GM20000 (cell line): Measurements from ENCODE around the gene HAND1.

ENCODE experiments used
- DNase-seq: peaks from one replicate; pipeline ENCODE4 v3.0.0; 2012; ENCODE audit warnings: low spot score
- TF ChIP-seq, protein P1 (sequence below): IDR thresholded peaks from 2 replicates; pipeline ENCODE4 v1.5.1; 2012; ENCODE audit warnings: mild to moderate bottlenecking, control low read depth; ENCODE audit errors: extremely low read depth, missing control alignments

HAND1 gene

DNA sequence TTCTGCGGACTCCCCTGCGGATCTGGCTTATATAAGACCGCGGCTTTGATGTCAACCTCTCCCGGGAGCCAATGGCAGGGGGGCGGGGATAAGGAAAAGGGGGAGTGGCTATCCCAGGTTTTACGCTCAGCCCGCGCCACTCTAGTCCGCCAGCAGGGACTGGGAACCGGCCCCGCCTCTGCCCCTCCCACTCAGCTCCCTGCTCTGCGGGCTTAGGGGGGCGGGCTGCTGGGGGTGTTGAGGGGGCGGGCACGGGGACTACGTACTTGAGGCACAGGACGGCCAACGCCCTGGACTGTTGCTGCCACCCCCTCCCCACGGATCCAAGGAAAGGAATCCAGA is at the start of gene HAND1:
Gene HAND1 (minus strand): TSS at position 4 of the 342 bp plus-strand sequence. CDS start 219 bp downstream, outside the sequence.
- TF ChIP-seq, protein P1, sequence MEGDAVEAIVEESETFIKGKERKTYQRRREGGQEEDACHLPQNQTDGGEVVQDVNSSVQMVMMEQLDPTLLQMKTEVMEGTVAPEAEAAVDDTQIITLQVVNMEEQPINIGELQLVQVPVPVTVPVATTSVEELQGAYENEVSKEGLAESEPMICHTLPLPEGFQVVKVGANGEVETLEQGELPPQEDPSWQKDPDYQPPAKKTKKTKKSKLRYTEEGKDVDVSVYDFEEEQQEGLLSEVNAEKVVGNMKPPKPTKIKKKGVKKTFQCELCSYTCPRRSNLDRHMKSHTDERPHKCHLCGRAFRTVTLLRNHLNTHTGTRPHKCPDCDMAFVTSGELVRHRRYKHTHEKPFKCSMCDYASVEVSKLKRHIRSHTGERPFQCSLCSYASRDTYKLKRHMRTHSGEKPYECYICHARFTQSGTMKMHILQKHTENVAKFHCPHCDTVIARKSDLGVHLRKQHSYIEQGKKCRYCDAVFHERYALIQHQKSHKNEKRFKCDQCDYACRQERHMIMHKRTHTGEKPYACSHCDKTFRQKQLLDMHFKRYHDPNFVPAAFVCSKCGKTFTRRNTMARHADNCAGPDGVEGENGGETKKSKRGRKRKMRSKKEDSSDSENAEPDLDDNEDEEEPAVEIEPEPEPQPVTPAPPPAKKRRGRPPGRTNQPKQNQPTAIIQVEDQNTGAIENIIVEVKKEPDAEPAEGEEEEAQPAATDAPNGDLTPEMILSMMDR, result no peak

DNA sequence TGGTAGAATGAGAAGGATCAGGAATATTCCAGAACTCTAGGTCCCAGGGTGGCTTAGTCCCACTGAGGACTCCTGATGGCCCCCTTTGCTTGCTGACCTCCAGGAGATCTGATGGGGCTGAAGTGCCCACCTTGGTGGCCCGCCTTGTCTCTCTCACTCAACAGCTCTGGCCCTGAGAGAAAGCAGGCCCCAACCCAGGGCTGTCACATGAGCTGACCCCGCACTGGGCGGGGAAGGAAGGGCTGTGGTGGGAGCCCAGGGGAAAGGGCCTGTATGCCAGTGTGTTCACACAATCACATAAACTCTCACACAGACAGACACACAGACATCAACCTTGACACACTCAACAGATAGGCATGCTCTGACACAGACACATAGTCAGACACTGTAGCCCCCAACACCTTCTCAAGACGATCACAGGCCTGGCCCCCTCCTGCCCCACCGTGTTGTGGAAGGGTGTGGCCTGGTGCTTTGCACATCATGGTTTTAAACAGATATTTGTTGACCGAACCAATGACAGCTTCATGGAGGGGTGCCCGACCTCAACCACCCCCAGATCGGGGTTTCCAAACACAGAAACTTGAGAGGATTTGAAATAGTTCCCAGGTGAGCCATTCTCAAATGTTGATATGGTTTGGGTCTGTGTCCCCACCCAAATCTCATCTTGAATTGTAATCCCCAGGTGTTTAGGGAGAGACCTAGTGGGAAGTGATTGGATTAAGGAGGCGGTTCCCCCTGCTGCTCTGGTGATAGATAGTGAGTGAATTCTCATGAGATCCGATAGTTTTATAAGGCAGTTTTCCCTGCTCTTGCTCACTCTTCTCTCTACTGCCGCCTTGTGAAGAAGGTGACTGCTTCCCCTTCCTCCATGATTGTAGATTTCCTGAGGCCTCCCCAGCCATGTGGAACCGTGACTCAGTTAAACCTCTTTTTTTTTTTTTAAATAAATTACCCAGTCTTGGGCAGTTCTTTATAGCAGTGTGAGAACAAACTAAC is 48.5 kb upstream of the HAND1 start:
- DNase-seq, result no peak
- TF ChIP-seq, protein P1, result no peak

More for the DNA sequence above, at the start of gene HAND1:
- DNase-seq, result no peak

DNA sequence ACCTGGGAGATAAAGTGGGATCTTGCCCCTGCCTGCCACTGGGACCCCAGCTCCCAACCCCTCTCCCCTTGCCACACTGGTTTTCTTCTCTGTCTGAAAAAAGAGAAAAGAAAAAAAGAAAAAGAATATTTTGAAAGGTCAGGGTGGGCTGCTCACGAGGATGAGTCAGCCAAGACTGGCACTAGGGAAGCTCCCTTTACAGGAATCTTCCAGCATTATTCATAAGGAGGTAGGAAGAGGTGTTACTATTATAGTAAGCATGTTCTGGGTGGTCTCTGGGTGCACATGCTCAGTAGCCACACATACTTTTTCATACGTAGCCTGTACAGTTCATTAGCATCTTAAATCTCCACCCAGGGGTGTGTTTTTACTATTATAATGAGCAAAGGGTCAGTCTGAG is 46.8 kb upstream of the HAND1 start:
- TF ChIP-seq, protein P1, result no peak
- no peak for DNase-seq

- no peak for DNase-seq
- TF ChIP-seq, protein P1, result no peak
Measured at GRCh38 chr5:154524181-154524580, 46.2 kb upstream of the HAND1 start.

DNA sequence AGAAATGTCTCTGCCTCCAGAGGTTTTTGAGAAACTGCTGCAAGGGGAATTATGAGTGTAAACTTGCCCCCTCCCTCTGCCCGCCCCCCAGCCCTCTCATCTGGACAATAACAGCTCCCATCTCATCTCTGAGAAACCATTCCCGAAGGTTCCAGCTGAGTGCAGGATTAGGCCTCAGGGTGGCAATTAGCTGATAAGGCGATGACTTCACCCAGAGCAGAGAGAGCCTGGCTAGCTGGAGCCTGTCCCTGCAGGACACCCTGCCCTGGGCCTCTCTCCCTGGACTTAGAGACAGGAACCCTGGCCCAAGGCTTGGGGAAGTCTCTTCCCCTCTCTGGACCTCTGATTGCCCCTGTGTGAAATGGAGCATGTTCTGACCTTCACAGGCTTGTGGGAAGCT is 45.7 kb upstream of the HAND1 start:
- DNase-seq, result no peak
- TF ChIP-seq, protein P1, result no peak

GRCh38 chr5:154523104-154523503 is 45.1 kb upstream of the HAND1 start:
- TF ChIP-seq, protein P1, result no peak
- DNase-seq, result no peak

GRCh38 chr5:154522284-154522683 is 44.3 kb upstream of the HAND1 start:
- TF ChIP-seq, protein P1, result no peak

More at GRCh38 chr5:154522284-154522683, 44.3 kb upstream of the HAND1 start:
- no peak for DNase-seq
